Neural cell (in vitro differentiated cells): Measurements from ENCODE around the gene BTRC. TPM values are rescaled to one million over a fixed set of nuclear protein-coding genes. Genes with fewer than 3 reads are reported as not detected.
A peak's percentile ranks its signal among the peaks of the same experiment; 100 is the strongest.

Source experiments
- H2AFZ ChIP-seq: fragments of 200-600, 300-800 bp; sonication (generic), shearing (Covaris generic); 2 replicates; pipeline ENCODE4 v1.6.0; 2014; ENCODE audit warnings: low read depth, mild to moderate bottlenecking, antibody characterized with exemption, low read length, moderate library complexity
- H3F3A ChIP-seq: fragments of 200-600 bp; shearing (Covaris generic); 2 replicates; pipeline ENCODE4 v1.6.1; 2016; ENCODE audit warnings: mild to moderate bottlenecking, moderate library complexity, mixed read lengths, antibody characterized with exemption, low read length; ENCODE audit not compliant: insufficient read depth, poor library complexity, severe bottlenecking
- H3K27ac ChIP-seq: fragments of 200-600, 300-800 bp; sonication (generic), shearing (Covaris generic); 2 replicates; pipeline ENCODE4 v1.5.1; 2014; ENCODE audit warnings: mild to moderate bottlenecking, low read length, moderate library complexity
- H3K27me3 ChIP-seq: fragments of 300-800, 200-600 bp; sonication (generic), shearing (Covaris generic); 2 replicates; pipeline ENCODE4 v1.6.0; 2014; ENCODE audit warnings: mild to moderate bottlenecking, low read depth, low read length, moderate library complexity; ENCODE audit not compliant: insufficient read depth
- H3K36me3 ChIP-seq: fragments of 300-800, 200-600 bp; sonication (generic), shearing (Covaris generic); 2 replicates; pipeline ENCODE4 v1.5.1; 2014; ENCODE audit warnings: mild to moderate bottlenecking, antibody characterized with exemption, low read length, moderate library complexity; ENCODE audit not compliant: insufficient read depth
- H3K4me2 ChIP-seq: fragments of 300-800, 200-600 bp; sonication (generic), shearing (Covaris generic); 2 replicates; pipeline ENCODE4 v1.6.0; 2014; ENCODE audit warnings: mild to moderate bottlenecking, low read length
- H3K4me3 ChIP-seq: fragments of 300-800, 200-600 bp; sonication (generic), shearing (Covaris generic); 2 replicates; pipeline ENCODE4 v1.5.1; 2014; ENCODE audit warnings: mild to moderate bottlenecking, low read length, moderate library complexity
- H3K79me2 ChIP-seq: fragments of 200-600 bp; shearing (Covaris generic); replicated peaks from 2 replicates; pipeline ENCODE4 v1.6.0; 2014; ENCODE audit warnings: mild to moderate bottlenecking, low read length, moderate library complexity; ENCODE audit not compliant: insufficient read depth
- H3K9ac ChIP-seq: fragments of 300-800, 200-600 bp; sonication (generic), shearing (Covaris generic); 2 replicates; pipeline ENCODE4 v1.6.1; 2016; ENCODE audit warnings: mild to moderate bottlenecking, low read length, mixed read lengths
- H3K9me2 ChIP-seq: fragments of 200-600 bp; shearing (Covaris generic); 2 replicates; pipeline ENCODE4 v1.6.1; 2016; ENCODE audit warnings: mild to moderate bottlenecking, low read length, mixed read lengths; ENCODE audit not compliant: insufficient read depth
- H3K9me3 ChIP-seq: fragments of 200-600, 300-800 bp; sonication (generic), shearing (Covaris generic); 2 replicates; pipeline ENCODE4 v1.6.1; 2016; ENCODE audit warnings: mild to moderate bottlenecking, mixed run types, low read length, moderate library complexity, mixed read lengths
- H4K20me1 ChIP-seq: fragments of 200-600 bp; shearing (Covaris generic); 2 replicates; pipeline ENCODE4 v1.6.1; 2016; ENCODE audit warnings: mild to moderate bottlenecking, mixed run types; ENCODE audit not compliant: insufficient read depth
- CTCF ChIP-seq: fragments of 450-650 bp; IDR thresholded peaks from 2 replicates; pipeline ENCODE4 v1.5.1; 2014; ENCODE audit warnings: antibody characterized with exemption, mild to moderate bottlenecking, moderate library complexity; ENCODE audit not compliant: poor library complexity, severe bottlenecking
- EP300 ChIP-seq: fragments of 450-650 bp; conservative IDR thresholded peaks from 2 replicates; pipeline ENCODE4 v1.6.1; 2014; ENCODE audit warnings: antibody characterized with exemption, mild to moderate bottlenecking, moderate library complexity; ENCODE audit not compliant: poor library complexity, severe bottlenecking
- EZH2 ChIP-seq: fragments of 200-600, 300-800 bp; shearing (Covaris generic), sonication (generic); IDR thresholded peaks from 2 replicates; pipeline ENCODE4 v1.6.1; 2014; ENCODE audit warnings: antibody characterized with exemption, low read length, borderline replicate concordance, mild to moderate bottlenecking; ENCODE audit not compliant: insufficient read depth, poor library complexity, severe bottlenecking
- MXI1 ChIP-seq: fragments of 450-650 bp; conservative IDR thresholded peaks from 2 replicates; pipeline ENCODE4 v1.6.1; 2014; ENCODE audit warnings: antibody characterized with exemption, mild to moderate bottlenecking; ENCODE audit not compliant: poor library complexity, severe bottlenecking
- POLR2AphosphoS5 ChIP-seq: IDR thresholded peaks from 2 replicates; pipeline ENCODE4 v1.6.1; 2012
- RAD21 ChIP-seq: fragments of 450-650 bp; conservative IDR thresholded peaks from 2 replicates; pipeline ENCODE4 v1.6.1; 2014; ENCODE audit warnings: antibody characterized with exemption, mild to moderate bottlenecking, moderate library complexity
- REST ChIP-seq: IDR thresholded peaks from 2 replicates; pipeline ENCODE4 v1.6.1; 2012; ENCODE audit warnings: borderline replicate concordance
- SMC3 ChIP-seq: fragments of 450-650 bp; conservative IDR thresholded peaks from 2 replicates; pipeline ENCODE4 v1.6.1; 2014; ENCODE audit warnings: antibody characterized with exemption, mild to moderate bottlenecking, moderate library complexity; ENCODE audit not compliant: poor library complexity
- TAF1 ChIP-seq: IDR thresholded peaks from 2 replicates; pipeline ENCODE4 v1.6.1; 2012; ENCODE audit warnings: low read depth
- polyA plus RNA-seq: library from polyadenylated mRNA; depleted of rRNA; stranded (reverse); fragments of >200 nt; gene quantifications from 2 replicates; pipeline ENCODE4 v1.2.3, GENCODE V29; 2014

The BTRC gene
- polyA plus RNA-seq, 1 donor from 2014 or later, result 32.6 TPM

- H3K9me3 ChIP-seq, result no peaks in the 10 kb centered on the region
- H3K27ac ChIP-seq, result no peak overlapping the region
- H3K79me2 ChIP-seq, result no peaks in the 10 kb centered on the region
- no peak overlapping the region for H2AFZ ChIP-seq
- H3F3A ChIP-seq, result no peaks in the 10 kb centered on the region
- no peak overlapping the region for H3K4me2 ChIP-seq
- TF ChIP-seq EZH2, result no peak
- TF ChIP-seq TAF1, result no peak
- no peak for TF ChIP-seq POLR2AphosphoS5
- TF ChIP-seq REST, result no peak
- TF ChIP-seq RAD21, result no peak
- TF ChIP-seq CTCF, result no peak
- no peak for TF ChIP-seq EP300
- no peak for TF ChIP-seq SMC3
- TF ChIP-seq MXI1, result no peak
- H3K9ac ChIP-seq, result no peak overlapping the region
- H3K9me2 ChIP-seq, result no peaks in the 10 kb centered on the region
- no peak overlapping the region for H3K4me3 ChIP-seq
- H4K20me1 ChIP-seq, result no peaks in the 10 kb centered on the region
- no peaks in the 10 kb centered on the region for H3K27me3 ChIP-seq
- H3K36me3 ChIP-seq, result peaks cover 5% of the 10 kb centered on the region
Measured at GRCh38 chr10:101411598-101411997, 57.6 kb downstream of the BTRC start.

- H3K9me2 ChIP-seq, result no peaks in the 10 kb centered on the region
- no peaks in the 10 kb centered on the region for H3K27me3 ChIP-seq
- TF ChIP-seq EP300 (peak; percentile 42), EZH2 (no peak), POLR2AphosphoS5 (peak; percentile 70)
- H3K9me3 ChIP-seq, result no peaks in the 10 kb centered on the region
- H3K4me2 ChIP-seq, result no peak overlapping the region
- no peaks in the 10 kb centered on the region for H3K79me2 ChIP-seq
- no peak overlapping the region for H3K27ac ChIP-seq
- no peak overlapping the region for H2AFZ ChIP-seq
- H3K4me3 ChIP-seq, result no peak overlapping the region
- H3K9ac ChIP-seq, result no peak overlapping the region
- peaks cover 5% of the 10 kb centered on the region for H3K36me3 ChIP-seq
- no peaks in the 10 kb centered on the region for H3F3A ChIP-seq
- H4K20me1 ChIP-seq, result no peaks in the 10 kb centered on the region
Measured at GRCh38 chr10:101414034-101414433, 60.1 kb downstream of the BTRC start.

- H3K9me3 ChIP-seq, result no peaks in the 10 kb centered on the region
- no peaks in the 10 kb centered on the region for H3K9me2 ChIP-seq
Measured at GRCh38 chr10:101415884-101416283, 61.9 kb downstream of the BTRC start.

More at GRCh38 chr10:101415884-101416283, 61.9 kb downstream of the BTRC start:
- no peak overlapping the region for H3K4me2 ChIP-seq
- H2AFZ ChIP-seq, result no peak overlapping the region
- no peaks in the 10 kb centered on the region for H3K27me3 ChIP-seq
- TF ChIP-seq RAD21, result no peak
- no peak for TF ChIP-seq EP300
- TF ChIP-seq MXI1, result no peak
- no peak for TF ChIP-seq SMC3
- no peak for TF ChIP-seq TAF1
- TF ChIP-seq EZH2, result no peak
- no peak for TF ChIP-seq REST
- TF ChIP-seq CTCF, result no peak
- TF ChIP-seq POLR2AphosphoS5, result no peak
- H3K4me3 ChIP-seq, result no peak overlapping the region
- H3K36me3 ChIP-seq, result no peaks in the 10 kb centered on the region
- no peaks in the 10 kb centered on the region for H3K79me2 ChIP-seq
- no peaks in the 10 kb centered on the region for H4K20me1 ChIP-seq
- H3K9ac ChIP-seq, result no peak overlapping the region
- no peak overlapping the region for H3K27ac ChIP-seq
- no peaks in the 10 kb centered on the region for H3F3A ChIP-seq
